Psoas muscle (tissue), 8 donors: ENCODE measurements around the gene CCDC183. TPM values are rescaled to one million over a fixed set of nuclear protein-coding genes. Genes with fewer than 3 reads are reported as not detected.

ENCODE experiments used
- ATAC-seq, 4 donors: fragments of 200-7000 bp; cut with Tn5 transposase; one replicate each; pipeline ENCODE4 v1.9.1; 2020; ENCODE audit warnings: moderate library complexity in 3 of 4, mild to moderate bottlenecking in 2 of 4
- DNase-seq, 2 donors: peaks; one replicate each; pipeline ENCODE4 v3.0.0-alpha.2; 2020
- H3K27ac ChIP-seq: fragments of 200-600 bp; one replicate; pipeline ENCODE4 v1.8.0; 2022
- H3K27me3 ChIP-seq, 3 donors: fragments of 200-600 bp in 1 of 3; one replicate each; pipeline versions ENCODE4 v1.6.1 to v1.8.0; 2013 to 2022; ENCODE audit warnings: low read length in 2 of 3, mild to moderate bottlenecking in 2 of 3, moderate library complexity in 1 of 3; ENCODE audit not compliant: insufficient read depth in 3 of 3
- H3K36me3 ChIP-seq, 2 donors: fragments of 200-600 bp in 1 of 2; one replicate each; pipeline versions ENCODE4 v1.6.1 to v1.8.0; 2013 to 2022; ENCODE audit warnings: low read depth in 1 of 2, mild to moderate bottlenecking in 1 of 2, moderate library complexity in 1 of 2; ENCODE audit not compliant: insufficient read depth in 1 of 2
- H3K4me1 ChIP-seq: fragments of 200-600 bp; one replicate; pipeline ENCODE4 v1.8.0; 2022
- H3K4me3 ChIP-seq: fragments of 200-600 bp; one replicate; pipeline ENCODE4 v1.8.0; 2022; ENCODE audit warnings: mild to moderate bottlenecking
- H3K9me3 ChIP-seq: fragments of 200-600 bp; one replicate; pipeline ENCODE4 v1.8.0; 2022
- CTCF ChIP-seq: fragments of 200-600 bp; IDR thresholded peaks from one replicate; pipeline ENCODE4 v1.8.0; 2022; ENCODE audit warnings: antibody characterized with exemption
- WGBS, 3 donors: extraction: QIAGEN DNeasy Blood & Tissue Kit; methylation state at CpG; one replicate each; pipeline versions ENCODE4 v1.1.6 to v1.1.7; 2013; 5-methylcytosine and 5-hydroxymethylcytosine counted together
- intact Hi-C, 2 donors: fragments of 100-400 bp; cut with DNase I; formaldehyde crosslinking; loops; one replicate each; pipeline versions ENCODE4 v1.11.0 to v1.14.2; 2022
- polyA plus RNA-seq, 3 donors: library from polyadenylated mRNA; stranded (reverse); fragments of 200-250 nt; gene quantifications; one replicate each; pipeline ENCODE4 v1.2.3, GENCODE V29; 2013
- total RNA-seq, 4 donors: library from RNA; stranded (reverse); fragmentation: NEBNext Ultra II Directional in 2 of 4; extraction: Animal tissue kit (Norgen Biotek cat#: 25700) in 2 of 4; gene quantifications; one replicate each; pipeline versions ENCODE4 v1.2.1 to v1.2.4, GENCODE V29; 2021 to 2023
- donor health status: healthy with polysubstance abuse.
- donor health status: DM: no; HTN: no; CAD: no; lungs with moderate emphysema.
- donor health status: Bipolar disorder and iron deficiency.
- donor health status: healthy.
- donor health status: DM: yes; HTN: yes; CAD: no.
- donor health status: DM: no; HTN: no; CAD: no.
- donor health status: DM: no; HTN: no; CAD: no.
- donor health status: DM: yes; HTN: yes; CAD: no.

CCDC183 gene
- total and polyA plus RNA-seq, 7 donors: 0.03 to 0.08 TPM; not detected in 5

- intact Hi-C loops: loop anchor here in 1 of 2 donors (5.0 kb wide), 1 partner anchor 76 kb away; no protein-coding TSS in a partner anchor
- ATAC-seq (no peak), DNase-seq (peak; percentile 21 to 58)
- Histone ChIP-seq H3K27me3 (peaks cover 0 to 9% (median 6%) of the 10 kb centered on the region in 3 donors), H3K4me3 (peak overlapping the region; percentile 81), H3K4me1 (peaks cover 26% of the 10 kb centered on the region), H3K36me3 (peaks cover 0 to 21% of the 10 kb centered on the region in 2 donors), H3K27ac (peak overlapping the region; percentile 91), H3K9me3 (no peaks in the 10 kb centered on the region)
- no peak for TF ChIP-seq CTCF
- WGBS, 3 donors: 73 to 80% (median 76%) methylated on average over 23 of the region's 23 CpGs
Measured at GRCh38 chr9:136850866-136851775, 55.0 kb downstream of the CCDC183 start.

- no peak for TF ChIP-seq CTCF
- intact Hi-C loops: loop anchor here in 1 of 2 donors (5.0 kb wide), 1 partner anchor 75 kb away; no protein-coding TSS in a partner anchor
- peaks cover 0 to 21% of the 10 kb centered on the region in 2 donors for H3K36me3 ChIP-seq
- H3K27me3 ChIP-seq: peaks cover 0 to 2% (median 0%) of the 10 kb centered on the region in 3 donors
- no peaks in the 10 kb centered on the region for H3K9me3 ChIP-seq
- DNase-seq (peak in 1 of 2 donors; percentile 67), ATAC-seq (peak in 1 of 4 donors; percentile 11)
- no peak within 1 kb of the TSS for H3K4me3 ChIP-seq
- 40 to 51% (median 45%) methylated on average over 16 to 23 of the region's 23 CpGs for WGBS, 3 donors
- peak within 1 kb of the TSS; percentile 91 for H3K27ac ChIP-seq
- H3K4me1 ChIP-seq: peaks cover 26% of the 10 kb centered on the region
Measured at GRCh38 chr9:136851941-136852663, 56.0 kb downstream of the CCDC183 start, which contains the start of gene MAMDC4. Gene MAMDC4, plus strand, starts transcription at chr9:136852346. Its CDS starts 71 bp downstream, at chr9:136852417.

GRCh38 chr9:136852664-136853595 lies 56.8 kb downstream of the CCDC183 start:
- Histone ChIP-seq H3K4me3 (no peak overlapping the region), H3K9me3 (no peaks in the 10 kb centered on the region), H3K4me1 (peaks cover 26% of the 10 kb centered on the region), H3K27me3 (no peaks in the 10 kb centered on the region), H3K27ac (no peak overlapping the region), H3K36me3 (peaks cover 0 to 21% of the 10 kb centered on the region in 2 donors)
- ATAC-seq: no peak
- intact Hi-C loops: loop anchor here in 1 of 2 donors (5.0 kb wide), 1 partner anchor 74 kb away; no protein-coding TSS in a partner anchor
- 82 to 88% (median 83%) methylated on average over 26 to 29 of the region's 29 CpGs for WGBS, 3 donors
- peak in 1 of 2 donors; percentile 61 for DNase-seq
- TF ChIP-seq CTCF: no peak

GRCh38 chr9:136853596-136854112 lies 57.5 kb downstream of the CCDC183 start:
- ATAC-seq (no peak), DNase-seq (peak in 1 of 2 donors; percentile 54)
- Histone ChIP-seq H3K27me3 (no peaks in the 10 kb centered on the region), H3K27ac (no peak overlapping the region), H3K9me3 (no peaks in the 10 kb centered on the region), H3K4me1 (peaks cover 33% of the 10 kb centered on the region), H3K36me3 (peaks cover 0 to 21% of the 10 kb centered on the region in 2 donors), H3K4me3 (no peak overlapping the region)
- no peak for TF ChIP-seq CTCF
- intact Hi-C loops: loop anchor here in 1 of 2 donors (5.0 kb wide), 1 partner anchor 74 kb away; no protein-coding TSS in a partner anchor
- 85 to 88% (median 88%) methylated on average over 16 to 18 of the region's 18 CpGs for WGBS, 3 donors
